ENCODE data around the gene MIA2.
"Not testable (repeated sequence)": the region's sequence is repeated elsewhere in the genome, so short reads cannot be mapped to it uniquely, and the experiment has no call there.

The MIA2 gene

GRCh38 chr14:39267608-39268005 lies 33.9 kb downstream of the MIA2 start:
- no peak for DNase-seq

- DNase-seq, result peak; percentile 66 to 87
Observed at GRCh38 chr14:39268393-39268792, 34.7 kb downstream of the MIA2 start.

- no peak for DNase-seq
Observed at GRCh38 chr14:39272918-39273317, 39.2 kb downstream of the MIA2 start.

- DNase-seq, result no peak
Observed at GRCh38 chr14:39275395-39275794, 41.7 kb downstream of the MIA2 start.

- no peak for DNase-seq
Observed at GRCh38 chr14:39276005-39276404, 42.3 kb downstream of the MIA2 start.

- no peak for DNase-seq
Observed at GRCh38 chr14:39276579-39277114, 42.9 kb downstream of the MIA2 start.

- DNase-seq, result no peak
Observed at GRCh38 chr14:39279515-39279914, 45.8 kb downstream of the MIA2 start.

GRCh38 chr14:39280678-39281077 lies 47.0 kb downstream of the MIA2 start:
- not testable (repeated sequence) for DNase-seq

GRCh38 chr14:39289523-39289922 lies 55.8 kb downstream of the MIA2 start:
- no peak for DNase-seq

- no peak for DNase-seq
Observed at GRCh38 chr14:39291701-39292100, 58.0 kb downstream of the MIA2 start.

- no peak for DNase-seq
Observed at GRCh38 chr14:39293629-39294028, 59.9 kb downstream of the MIA2 start.

GRCh38 chr14:39300389-39300788 lies 66.7 kb downstream of the MIA2 start:
- DNase-seq, result not testable (repeated sequence)

- no peak for DNase-seq
Observed at GRCh38 chr14:39302124-39302810, 68.6 kb downstream of the MIA2 start.

GRCh38 chr14:39303115-39303514 lies 69.4 kb downstream of the MIA2 start:
- DNase-seq, result no peak

GRCh38 chr14:39307815-39308214 lies 74.1 kb downstream of the MIA2 start:
- no peak for DNase-seq

- no peak for DNase-seq
Observed at GRCh38 chr14:39310051-39310450, 76.3 kb downstream of the MIA2 start.

- DNase-seq, result no peak
Observed at GRCh38 chr14:39315859-39316444, 82.2 kb downstream of the MIA2 start.

- no peak for DNase-seq
Observed at GRCh38 chr14:39316830-39317553, 83.3 kb downstream of the MIA2 start.

- no peak for DNase-seq
Observed at GRCh38 chr14:39318574-39318973, 84.9 kb downstream of the MIA2 start.

GRCh38 chr14:39319381-39319780 lies 85.7 kb downstream of the MIA2 start:
- DNase-seq, result no peak

GRCh38 chr14:39320318-39320717 lies 86.6 kb downstream of the MIA2 start:
- no peak for DNase-seq

GRCh38 chr14:39322807-39323206 lies 89.1 kb downstream of the MIA2 start:
- no peak for DNase-seq

- DNase-seq, result no peak
Observed at GRCh38 chr14:39324097-39324496, 90.4 kb downstream of the MIA2 start.

- no peak for DNase-seq
Observed at GRCh38 chr14:39339003-39339402, 105.3 kb downstream of the MIA2 start.
